Fibroblast of pulmonary artery (primary cell): ENCODE results near the gene IDUA.
A peak's percentile ranks its signal among the peaks of the same experiment; 100 is the strongest.
"Not testable (repeated sequence)": the region's sequence is repeated elsewhere in the genome, so short reads cannot be mapped to it uniquely, and the experiment has no call there.

Experiments used
- DNase-seq: peaks from one replicate; pipeline ENCODE4 v3.0.0-alpha.2; 2010; ENCODE audit warnings: low read depth
- H3K4me3 ChIP-seq: replicated peaks from 2 replicates; pipeline ENCODE4 v1.5.1; 2011; ENCODE audit warnings: low read depth, mild to moderate bottlenecking, control low read depth, low read length, moderate library complexity
- CTCF ChIP-seq: IDR thresholded peaks from 2 replicates; pipeline ENCODE4 v1.5.1; 2011; ENCODE audit warnings: mild to moderate bottlenecking, control low read depth, low read length, inconsistent platforms; ENCODE audit errors: missing control alignments

The IDUA gene

GRCh38 chr4:1053080-1053661 is 66.3 kb downstream of the IDUA start:
- no peak for TF ChIP-seq CTCF
- no peak overlapping the region for H3K4me3 ChIP-seq

GRCh38 chr4:1053891-1054290 is 67.0 kb downstream of the IDUA start:
- not testable (repeated sequence) for H3K4me3 ChIP-seq, DNase-seq

More at GRCh38 chr4:1053080-1053661, 66.3 kb downstream of the IDUA start:
- peak; percentile 51 for DNase-seq
